Activated CD8-positive, alpha-beta memory T cell treated with anti-CD3 and anti-CD28 coated beads, Interleukin-2, amount 50 U/mL, for 4 hours (primary cell): Measurements from ENCODE around the gene ANO3.

Source experiments
- DNase-seq: peaks from one replicate; pipeline ENCODE4 v3.0.0-alpha.2; 2020

Gene ANO3

DNA sequence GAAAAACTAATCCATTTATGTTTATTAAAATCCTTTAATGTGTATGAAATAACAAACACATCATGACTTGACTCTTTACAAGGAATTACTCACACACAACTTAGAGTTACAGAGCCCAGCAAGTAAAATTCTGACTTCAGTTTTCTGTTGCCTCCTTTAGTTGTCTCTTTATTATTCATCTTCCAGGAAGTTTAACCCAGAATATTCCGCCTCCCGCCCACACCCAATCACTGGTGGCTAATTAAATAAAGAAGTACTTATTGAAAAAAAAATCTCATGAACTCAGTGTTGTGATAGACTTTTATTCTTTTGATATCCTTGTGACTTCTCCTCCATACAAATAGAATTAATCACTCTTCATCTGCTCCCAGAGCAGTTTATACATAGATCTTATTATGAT lies 178.2 kb downstream of the ANO3 start:
- DNase-seq = no peak

DNA sequence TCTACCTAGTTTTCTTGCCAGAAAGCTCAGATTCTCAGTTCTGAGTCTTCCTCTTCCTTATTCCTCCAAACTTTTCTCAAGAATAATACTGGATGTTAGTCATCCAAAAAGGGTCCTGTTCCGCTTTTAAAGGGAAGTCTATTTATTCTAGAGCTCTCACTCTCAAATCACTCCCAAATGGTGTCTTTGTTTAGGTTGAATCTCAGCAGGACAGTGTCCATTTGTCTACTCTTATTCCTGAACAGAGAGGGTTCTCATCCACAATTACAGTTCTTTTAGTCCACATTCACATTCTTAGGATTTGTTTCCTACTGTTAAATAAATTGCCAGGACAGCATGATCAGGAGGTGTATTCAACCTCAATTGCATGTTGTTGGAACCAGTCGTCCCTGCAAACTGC lies 178.8 kb downstream of the ANO3 start:
- no peak for DNase-seq

DNA sequence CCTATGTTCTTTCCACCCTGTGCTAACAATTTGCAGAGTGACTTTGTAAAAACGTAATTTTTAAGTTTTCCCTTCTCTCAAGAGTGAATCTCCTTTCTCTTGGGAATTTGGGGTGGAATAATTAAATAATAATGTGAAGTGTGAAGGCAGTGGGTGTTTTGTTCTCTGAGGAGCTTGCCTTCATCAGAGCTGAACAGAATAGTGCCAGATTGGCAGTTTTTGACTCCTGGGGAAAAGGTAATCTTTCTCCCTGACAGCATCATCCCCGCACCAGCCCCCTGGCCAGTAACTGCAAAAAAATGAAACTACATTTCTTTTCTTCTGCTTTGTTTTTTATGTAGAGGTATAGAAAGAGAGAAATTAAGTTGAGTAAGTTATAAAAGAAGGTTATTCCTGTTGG lies 180.3 kb downstream of the ANO3 start:
- no peak for DNase-seq

DNA sequence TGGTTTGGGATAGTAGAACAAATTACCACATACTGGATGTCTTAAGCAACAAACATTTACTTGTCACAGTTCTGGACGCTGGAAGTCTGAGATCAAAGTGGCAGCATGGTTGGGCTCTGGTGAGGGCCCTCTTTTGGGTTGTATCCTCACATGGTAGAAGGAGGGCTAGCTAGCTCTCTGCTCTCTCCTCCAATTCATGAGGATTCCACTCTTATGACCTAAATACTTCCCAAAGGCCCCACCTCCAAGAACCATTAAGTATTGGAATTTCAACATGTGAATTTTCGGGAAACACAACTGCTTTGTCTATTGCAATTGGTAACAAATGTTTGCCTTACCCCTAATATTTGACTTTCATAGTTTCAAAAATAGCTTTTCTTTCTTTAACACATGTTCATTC lies 187.5 kb downstream of the ANO3 start:
- DNase-seq = no peak

DNA sequence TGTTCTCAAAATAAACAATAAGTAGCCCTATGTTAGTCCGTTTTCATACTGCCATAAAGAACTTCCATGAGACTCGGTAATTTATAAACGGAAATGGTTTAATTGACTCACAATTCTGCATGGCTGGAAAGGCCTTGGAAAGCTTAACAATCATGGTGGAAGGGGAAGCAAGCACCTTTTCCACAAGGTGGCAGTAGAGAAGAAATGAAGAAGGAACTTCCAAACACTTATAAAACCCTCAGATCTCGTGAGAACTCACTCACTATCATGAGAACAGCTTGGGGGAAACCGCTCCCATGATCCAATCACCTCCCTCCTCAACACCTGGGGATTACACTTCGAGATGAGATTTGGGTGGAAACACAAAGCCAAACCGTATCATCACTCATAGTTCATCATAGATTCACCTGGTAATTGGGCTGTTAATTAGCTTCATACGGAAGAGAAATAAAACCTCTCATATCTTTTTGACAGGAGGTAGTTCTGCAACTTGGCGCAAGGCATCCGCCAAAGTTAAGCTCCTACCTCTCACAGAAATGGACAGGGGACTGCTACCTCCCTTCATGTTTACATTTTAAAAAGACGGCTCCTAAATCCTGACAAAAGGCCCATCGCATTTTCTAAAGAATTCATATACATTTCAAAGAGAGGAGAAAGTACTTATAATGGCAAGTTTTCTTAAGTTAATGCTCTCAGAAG lies 191.1 kb downstream of the ANO3 start:
- no peak for DNase-seq

DNA sequence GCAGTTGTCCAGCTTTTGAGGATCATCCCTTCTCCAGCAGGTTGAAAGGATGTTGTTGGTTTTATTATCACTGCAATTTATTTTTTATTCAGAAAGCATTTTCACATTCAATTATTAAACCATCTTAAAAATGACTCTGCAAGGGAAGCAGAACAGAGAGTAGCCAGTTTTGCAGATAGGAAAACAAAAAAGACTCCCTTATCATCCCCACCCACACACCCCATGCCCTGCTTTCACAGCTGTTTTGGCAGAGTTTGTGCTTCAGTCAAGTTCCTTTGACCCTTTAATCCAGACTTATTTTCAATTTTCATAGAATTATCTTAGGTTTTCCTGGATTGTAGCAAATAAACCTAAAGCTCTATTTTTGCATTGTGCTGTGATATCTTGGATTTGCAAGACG lies 195.8 kb downstream of the ANO3 start:
- no peak for DNase-seq

DNA sequence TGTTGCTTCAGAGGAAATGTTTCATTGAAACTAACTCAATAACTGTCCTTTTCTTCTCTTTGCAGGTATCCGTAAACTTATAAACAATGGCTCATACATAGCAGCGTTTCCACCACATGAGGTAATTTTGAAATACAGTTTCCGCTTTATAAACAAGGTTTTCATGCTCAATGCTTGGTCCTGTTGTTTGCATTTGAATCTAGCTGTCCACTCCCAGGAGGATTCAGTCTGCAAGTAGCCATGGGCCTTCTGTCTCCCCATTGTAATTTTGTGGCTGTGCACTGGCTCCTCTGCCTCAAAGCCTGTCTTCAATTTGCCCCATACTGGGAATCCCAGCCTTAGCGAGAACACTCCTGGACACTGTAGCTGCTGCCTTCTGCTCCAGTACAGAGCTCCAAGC lies 205.4 kb downstream of the ANO3 start:
- DNase-seq = no peak

DNA sequence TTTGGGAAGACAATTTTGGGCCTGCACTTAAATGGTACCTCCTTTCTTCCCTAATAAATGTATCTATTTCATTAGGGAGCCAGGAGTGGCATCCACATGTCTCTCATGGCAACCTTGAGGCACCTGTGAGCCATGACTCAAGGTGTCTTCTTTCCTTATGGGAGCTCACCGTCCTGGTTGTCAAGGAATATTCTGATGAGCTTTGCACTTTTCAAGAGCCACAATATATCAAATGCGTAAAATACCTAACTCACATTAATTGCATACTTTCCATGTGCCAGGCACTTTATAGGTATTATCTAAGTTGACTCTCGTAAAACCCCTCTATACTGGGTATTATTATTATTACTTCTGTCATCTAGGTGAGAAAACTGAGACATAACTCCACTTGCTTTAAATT lies 207.6 kb downstream of the ANO3 start:
- DNase-seq = no peak

DNA sequence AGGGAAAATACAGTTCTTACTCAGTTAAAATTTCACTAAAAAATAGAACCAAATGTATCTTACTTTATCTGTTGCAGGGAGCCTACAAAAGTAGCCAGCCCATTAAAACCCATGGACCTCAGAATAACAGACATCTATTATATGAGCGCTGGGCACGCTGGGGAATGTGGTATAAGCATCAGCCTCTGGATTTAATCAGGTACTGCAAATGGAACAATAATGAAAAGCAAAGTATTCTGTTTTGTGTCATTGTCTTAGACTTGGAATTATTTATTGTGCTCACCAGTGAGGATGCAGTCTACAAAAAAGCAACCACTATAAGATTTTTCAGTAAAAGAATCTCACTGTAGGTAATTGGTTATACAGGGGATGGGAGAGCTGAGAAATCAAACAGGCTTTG lies 209.9 kb downstream of the ANO3 start:
- no peak for DNase-seq

DNA sequence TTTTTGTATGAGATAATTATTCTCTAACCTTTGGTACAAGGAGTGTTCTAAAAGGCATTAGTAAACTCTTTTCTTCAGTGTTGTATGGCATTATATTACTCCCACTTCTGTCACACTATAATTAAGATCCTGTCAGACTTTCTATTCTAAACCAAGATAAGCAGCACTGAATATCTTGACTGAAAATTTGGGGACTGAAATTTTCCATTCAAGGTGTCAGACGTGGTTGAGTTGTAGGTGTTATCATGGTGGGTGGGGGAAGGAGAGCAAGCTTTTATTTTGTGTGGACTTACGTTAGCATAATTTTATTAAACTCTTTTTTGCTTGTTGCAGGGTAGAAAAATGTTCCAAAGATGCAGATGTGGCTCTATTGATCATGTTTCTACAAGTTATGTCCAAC lies 217.2 kb downstream of the ANO3 start:
- no peak for DNase-seq

DNA sequence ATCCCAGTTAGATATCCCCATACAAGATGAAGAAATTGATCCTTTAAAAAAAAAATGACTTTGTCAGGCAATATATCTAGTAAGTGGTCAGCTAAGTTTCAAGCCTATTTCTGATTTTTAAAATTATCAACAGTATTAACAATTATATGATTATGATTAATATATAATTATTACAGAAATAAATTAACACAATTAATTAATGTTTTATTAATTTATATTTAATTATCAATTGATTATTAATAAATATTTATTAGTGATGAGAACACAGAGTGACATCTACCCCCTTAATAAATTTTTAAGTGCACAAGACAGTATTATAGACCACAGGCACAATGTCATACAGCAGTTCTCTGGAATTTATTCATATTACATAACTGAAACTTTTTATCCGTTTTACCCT lies 218.1 kb downstream of the ANO3 start:
- DNase-seq = no peak

DNA sequence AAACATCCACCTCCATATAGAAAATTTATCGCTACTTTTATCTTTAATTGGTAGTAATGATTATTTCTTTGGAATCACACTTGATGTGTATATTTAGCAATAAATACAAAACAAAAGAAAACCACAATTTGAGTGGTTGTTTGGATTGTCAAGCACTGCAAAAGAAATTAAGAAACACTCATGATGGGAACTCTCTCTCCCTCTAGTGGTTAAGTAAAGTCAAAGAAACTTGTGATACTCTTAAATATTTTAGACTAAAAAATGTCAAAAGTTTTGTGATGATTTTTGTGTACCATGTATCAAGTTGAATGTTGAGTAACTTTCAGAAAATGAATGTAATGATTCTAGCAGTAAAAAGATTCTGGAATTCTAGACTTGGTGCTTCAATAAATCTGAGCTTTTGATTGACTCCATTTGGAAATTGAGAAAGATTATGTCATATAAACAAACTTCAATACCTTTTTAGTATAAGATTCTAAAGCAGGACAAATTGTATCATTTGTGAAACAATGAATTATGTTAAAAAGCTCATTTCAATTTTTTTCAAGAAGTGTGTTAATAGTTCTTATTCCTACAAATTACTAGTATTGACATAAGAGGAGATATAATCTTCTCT lies 219.4 kb downstream of the ANO3 start:
- DNase-seq = no peak

DNA sequence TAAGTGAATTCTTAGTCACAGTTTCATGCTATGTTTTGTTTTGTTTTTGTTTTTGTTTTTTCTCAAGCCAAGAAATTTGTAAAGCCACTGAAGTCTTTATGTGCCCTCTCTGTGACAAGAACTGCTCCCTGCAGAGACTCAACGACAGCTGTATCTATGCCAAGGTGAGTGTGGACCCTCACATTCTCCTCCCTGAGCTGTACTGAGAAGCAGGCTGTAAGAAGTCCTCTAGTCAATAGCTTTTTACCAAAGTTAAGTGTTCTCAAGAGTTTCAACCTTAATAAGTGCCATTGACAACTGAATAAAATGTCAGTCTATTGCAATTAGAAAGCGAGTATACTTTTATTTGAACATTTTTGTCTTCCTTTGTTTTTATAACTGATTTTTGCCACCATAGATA lies 221.3 kb downstream of the ANO3 start:
- DNase-seq = no peak

DNA sequence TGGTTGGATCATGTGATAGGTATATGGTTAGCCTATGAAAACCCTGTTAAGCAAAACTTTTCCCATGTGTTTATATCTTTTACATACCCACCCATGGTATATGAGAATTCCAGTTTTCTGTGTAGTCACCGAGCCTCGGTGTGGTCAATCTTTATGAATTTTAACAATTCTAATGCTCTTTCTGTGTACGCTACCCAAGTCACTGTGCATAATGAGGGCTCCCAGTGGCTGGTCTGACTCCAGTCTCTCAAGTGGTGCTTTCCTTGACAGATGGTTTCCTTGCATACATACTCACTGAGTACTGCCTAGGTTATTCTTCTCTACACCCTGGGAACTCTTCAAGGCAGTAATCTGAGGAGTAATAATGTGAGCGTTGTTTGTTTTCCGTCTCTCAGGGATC lies 222.5 kb downstream of the ANO3 start:
- no peak for DNase-seq

DNA sequence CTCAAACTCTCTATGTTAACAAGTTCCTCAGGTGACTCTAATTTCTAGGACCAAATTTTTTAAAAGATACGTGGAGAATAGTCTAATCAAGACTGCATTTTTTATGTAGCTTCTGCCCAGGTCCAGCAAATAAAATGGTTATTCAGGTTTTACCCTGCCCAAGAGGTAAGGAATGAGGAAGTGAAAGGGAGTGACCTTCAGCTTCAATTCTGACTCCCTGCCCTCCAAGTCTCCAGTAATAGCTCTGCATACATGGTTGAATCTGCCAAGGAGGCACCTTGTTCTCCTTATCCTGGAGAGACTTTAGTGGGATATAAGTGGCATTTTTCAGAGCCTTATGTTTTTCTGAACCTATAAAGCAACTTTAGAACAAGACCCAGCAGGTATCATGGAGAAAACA lies 224.7 kb downstream of the ANO3 start:
- DNase-seq = no peak

DNA sequence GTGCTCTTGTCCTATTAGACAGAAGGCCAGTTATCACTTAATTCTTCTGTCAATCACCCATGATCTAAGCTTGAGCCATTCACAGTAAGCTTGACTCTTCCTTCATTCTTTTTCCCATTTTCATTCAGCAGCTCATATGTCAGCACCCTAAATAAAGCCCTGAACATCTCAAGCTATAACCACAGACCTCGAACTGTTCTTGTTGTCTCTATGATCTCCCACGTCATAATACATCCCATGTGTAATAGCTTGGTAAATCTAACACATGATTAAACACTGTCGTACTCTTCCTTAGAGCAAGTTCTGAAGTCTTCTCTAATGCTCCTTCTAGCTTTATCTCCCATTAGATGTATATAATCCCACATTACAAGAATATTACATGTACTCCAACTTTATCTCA lies 225.7 kb downstream of the ANO3 start:
- no peak for DNase-seq

DNA sequence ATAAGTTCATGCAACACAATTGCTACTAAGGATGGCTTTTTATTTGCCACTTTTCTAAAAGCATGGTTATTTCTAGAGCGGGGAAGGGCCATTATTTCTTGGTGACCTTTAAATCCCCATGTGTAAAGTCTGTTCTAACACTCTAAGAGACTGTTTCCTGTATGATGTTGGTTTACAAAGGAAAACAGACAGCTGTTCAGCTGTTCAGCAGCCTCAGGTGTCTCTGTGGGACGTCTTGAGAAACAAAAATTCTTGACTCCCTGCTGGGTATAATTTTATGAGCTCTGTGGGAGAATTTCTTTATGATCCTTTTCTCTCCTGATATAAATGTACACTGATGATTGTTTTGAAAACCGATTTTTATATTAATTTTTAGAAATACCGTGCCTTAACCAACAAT lies 226.3 kb downstream of the ANO3 start:
- DNase-seq = no peak

DNA sequence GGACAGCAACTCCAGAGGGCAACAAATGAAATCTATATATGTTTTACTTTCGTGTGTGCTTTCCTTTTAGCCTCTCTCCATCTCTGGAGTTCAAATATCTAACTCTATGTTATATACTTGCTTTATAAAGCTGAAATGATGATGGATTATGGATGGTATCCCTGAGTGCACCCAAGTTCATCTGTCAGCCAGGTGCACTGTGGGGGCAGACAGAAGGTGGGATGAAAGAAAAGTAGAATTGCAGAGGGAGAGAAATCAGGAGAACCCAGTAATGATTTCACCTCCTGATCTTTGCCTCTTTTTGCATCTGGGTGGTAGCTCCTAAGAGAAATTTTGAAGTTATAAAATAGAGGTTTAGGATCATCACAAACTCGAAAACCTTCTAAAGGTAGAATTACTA lies 237.7 kb downstream of the ANO3 start:
- no peak for DNase-seq

DNA sequence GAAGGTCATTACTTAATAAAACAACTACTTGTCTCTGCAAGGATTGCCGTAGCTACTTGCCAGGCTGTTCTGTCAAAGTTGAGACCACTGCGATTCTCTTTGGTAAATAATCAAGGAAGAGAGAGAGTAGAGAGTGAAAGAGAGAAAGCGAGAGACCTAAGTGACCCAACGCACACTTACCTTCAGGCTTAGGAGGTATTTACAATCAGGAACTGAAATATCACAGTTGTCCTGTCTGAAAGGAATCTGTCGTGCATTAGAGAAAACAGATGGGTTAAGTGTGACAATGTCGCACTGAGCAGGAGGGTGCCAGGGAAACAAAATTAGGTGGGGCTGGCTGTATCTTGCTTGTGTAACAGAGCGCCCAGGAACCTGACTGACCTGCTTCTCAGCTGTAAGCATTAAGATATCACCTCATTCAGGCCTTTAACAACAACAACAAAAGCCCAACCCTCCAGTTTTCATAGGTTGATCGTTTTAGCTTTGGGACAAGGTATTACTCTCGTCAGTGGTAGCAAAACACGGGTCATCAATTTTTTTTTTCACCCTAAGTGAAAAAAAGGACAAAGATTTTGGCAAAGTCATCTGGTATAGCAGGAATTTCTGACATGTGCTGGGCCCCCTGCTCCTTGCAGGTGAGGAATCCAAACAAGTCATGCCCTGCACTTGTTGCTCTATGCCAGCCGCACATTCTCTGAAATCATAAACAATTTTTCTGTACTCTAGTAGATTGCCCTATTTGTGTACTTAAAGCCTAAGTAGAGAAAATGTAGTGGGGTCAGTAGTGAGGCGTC lies 240.1 kb downstream of the ANO3 start, which contains the start of gene MUC15:
MUC15 (minus strand) TSS at position 403 of the 794 bp plus-strand sequence. CDS start 5,169 bp downstream, outside the sequence.
- no peak for DNase-seq

DNA sequence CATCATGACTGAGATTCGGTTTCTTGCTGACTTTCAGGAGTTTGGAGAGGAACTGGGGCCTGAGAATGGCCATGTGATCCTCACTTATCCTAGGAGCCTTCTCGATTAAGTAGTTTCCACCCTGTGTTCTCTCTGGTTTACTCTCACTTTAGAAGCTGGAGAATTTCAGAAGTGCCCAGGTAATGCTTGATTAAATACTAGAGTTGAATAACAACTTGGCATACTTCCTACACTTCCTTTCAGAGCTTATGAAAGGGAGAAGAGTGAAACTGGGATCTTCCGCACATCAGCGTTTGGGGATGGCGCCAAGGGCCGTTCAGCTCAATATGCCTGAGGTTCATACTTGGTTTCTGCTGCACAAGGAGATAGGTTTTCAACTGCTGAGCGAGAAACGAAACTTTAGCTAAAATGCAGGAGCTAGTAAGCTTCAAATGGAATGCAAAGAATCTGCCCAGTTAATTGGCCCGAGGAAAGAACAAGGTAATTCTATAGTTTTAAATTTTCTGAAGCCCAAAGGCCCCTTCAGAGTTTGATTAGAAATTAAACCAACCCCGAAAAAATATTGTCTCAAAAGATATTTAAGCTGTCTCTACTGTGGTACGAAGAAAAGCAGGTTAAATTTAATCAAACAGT lies 241.0 kb downstream of the ANO3 start:
- no peak for DNase-seq

DNA sequence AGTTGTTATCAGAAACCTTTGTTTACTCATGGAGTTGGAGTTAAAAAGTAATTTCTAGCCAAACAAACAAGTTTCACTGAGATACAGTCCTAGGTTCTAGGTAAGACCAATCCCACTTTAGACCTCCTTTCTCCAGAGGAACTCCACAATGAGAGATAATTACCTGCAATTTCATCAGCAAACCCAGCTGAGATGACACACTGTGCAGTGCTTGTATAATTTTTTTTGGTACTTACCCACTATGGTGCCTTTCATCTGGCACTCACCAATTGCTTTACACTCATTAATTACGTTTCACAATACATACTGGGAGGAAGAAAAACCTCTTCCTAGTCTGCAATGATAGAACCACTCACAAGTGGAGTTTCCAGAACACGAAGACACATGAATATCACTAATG lies 242.0 kb downstream of the ANO3 start:
- no peak for DNase-seq

DNA sequence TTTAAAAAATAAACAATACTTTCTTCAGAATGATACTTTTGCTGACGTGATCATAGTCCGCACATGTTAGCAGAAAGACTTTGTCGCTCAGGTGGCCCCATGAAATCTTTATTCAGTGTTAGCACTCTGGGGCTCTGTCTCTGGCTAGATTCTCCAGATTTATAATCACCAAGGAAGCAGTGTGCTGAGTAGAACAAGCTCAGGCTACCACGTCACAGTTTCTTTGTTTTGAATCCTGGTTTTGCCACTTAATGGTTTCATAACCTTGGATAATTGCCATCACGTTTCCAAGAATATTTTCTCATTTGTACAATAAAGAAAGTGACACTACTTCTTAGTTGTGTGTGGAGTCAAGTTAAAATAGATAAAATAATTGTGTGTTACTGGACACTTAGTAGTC lies 244.0 kb downstream of the ANO3 start:
- DNase-seq = no peak

DNA sequence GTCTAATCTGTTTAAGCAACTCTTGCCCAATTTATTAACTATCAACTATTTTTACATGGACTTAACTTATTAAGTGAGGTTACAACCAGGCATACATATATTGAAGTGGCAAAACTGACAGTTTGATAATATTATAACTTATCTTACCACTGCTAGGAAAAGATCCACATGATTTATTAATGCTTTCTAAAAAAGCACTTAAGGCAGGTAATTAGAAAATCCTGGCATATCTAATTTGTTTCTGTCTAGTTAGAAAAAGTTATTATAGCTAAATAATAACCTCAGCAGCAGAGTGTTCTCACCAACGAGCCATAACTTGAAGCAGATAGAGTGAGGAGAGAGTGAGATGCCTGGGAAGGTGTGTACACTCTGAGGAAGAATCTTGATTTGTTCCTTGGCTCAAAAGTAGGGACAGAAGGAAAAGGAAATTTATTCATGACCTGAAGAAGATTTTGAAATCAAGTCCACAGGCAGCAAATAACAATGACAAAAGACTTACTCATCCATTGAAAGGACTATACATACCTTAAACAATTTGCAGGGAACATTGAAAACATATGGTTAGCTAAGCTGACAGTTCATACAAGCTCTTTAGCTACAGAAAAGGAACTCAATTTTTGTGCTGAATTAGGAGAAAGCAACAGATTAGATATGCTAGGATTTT lies 247.2 kb downstream of the ANO3 start:
- DNase-seq = no peak
